Measurements from ENCODE around the gene FGFR3.

DNA sequence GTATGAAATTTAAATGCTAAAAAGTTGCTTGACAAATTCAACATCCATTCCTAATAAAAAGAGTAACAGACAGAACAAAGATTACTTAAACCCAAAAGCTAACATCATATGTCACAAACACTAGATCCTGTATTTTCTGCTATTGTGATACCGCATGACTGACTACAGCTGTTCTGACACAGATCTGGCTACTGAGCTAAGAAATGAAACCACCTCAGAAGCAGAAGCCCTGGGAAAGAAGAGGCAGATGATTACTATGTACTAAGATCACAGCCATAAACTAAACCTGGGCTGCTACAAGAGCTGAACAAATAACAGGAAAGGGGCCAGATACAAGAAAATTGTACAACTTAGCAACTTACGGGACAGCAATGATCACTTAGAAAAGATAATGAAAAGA is 53.5 kb downstream of the FGFR3 start:
- TF ChIP-seq, protein P1, sequence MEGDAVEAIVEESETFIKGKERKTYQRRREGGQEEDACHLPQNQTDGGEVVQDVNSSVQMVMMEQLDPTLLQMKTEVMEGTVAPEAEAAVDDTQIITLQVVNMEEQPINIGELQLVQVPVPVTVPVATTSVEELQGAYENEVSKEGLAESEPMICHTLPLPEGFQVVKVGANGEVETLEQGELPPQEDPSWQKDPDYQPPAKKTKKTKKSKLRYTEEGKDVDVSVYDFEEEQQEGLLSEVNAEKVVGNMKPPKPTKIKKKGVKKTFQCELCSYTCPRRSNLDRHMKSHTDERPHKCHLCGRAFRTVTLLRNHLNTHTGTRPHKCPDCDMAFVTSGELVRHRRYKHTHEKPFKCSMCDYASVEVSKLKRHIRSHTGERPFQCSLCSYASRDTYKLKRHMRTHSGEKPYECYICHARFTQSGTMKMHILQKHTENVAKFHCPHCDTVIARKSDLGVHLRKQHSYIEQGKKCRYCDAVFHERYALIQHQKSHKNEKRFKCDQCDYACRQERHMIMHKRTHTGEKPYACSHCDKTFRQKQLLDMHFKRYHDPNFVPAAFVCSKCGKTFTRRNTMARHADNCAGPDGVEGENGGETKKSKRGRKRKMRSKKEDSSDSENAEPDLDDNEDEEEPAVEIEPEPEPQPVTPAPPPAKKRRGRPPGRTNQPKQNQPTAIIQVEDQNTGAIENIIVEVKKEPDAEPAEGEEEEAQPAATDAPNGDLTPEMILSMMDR (IDR thresholded peaks at IDR 0.05), result no peak
- TF ChIP-seq SIN3A (IDR thresholded peaks at IDR 0.05; ENCODE audit: borderline replicate concordance, low read depth, low read length) (no peak), EZH2phosphoT487 (IDR thresholded peaks at IDR 0.05; ENCODE audit: borderline replicate concordance, low read depth) (no peak), GABPA (IDR thresholded peaks at IDR 0.05; ENCODE audit: low read depth) (no peak)

All from SK-N-SH (cell line).